ENCODE results near the gene DPF3.

DNA sequence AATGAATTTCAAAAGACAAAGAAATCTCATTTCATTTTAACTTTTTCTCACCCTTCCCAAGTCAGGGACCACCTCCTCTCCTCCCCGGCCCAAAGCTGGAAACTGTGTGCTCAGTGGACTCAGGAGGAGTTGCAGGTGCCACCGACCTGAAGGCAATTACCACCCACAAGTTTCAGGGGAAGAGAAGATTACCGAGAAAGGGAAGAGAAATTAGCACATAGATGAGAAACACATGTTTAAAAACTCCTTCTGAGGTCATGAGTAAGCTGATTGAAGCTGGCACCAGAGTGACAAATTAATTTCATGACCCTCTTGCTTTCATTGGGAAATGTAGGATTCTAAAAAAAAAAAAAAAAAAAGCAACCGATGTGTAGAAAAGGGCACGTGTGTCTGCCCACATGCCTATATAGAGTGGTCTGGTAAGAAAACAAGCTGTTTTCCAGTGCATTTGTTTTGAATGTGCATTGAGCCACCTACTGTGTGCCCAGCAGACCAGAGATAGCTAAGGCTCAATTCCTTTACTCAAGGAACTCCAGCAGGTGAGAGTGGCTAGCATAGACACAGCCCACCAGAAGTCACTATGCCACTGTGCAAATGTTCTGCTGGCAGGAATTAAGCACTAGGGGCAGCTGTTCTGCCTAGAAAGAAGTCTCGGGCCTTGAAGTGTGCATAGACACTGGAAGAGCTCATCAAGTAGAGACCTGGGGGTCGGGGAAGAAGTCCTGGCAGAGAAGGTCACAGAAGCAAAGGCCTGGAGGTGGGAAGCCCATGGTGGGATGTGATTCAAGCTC is 30.5 kb downstream of the DPF3 start:
- TF ChIP-seq, protein P1, sequence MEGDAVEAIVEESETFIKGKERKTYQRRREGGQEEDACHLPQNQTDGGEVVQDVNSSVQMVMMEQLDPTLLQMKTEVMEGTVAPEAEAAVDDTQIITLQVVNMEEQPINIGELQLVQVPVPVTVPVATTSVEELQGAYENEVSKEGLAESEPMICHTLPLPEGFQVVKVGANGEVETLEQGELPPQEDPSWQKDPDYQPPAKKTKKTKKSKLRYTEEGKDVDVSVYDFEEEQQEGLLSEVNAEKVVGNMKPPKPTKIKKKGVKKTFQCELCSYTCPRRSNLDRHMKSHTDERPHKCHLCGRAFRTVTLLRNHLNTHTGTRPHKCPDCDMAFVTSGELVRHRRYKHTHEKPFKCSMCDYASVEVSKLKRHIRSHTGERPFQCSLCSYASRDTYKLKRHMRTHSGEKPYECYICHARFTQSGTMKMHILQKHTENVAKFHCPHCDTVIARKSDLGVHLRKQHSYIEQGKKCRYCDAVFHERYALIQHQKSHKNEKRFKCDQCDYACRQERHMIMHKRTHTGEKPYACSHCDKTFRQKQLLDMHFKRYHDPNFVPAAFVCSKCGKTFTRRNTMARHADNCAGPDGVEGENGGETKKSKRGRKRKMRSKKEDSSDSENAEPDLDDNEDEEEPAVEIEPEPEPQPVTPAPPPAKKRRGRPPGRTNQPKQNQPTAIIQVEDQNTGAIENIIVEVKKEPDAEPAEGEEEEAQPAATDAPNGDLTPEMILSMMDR (IDR thresholded peaks at IDR 0.05): no peak
- TF ChIP-seq POLR2A (IDR thresholded peaks at IDR 0.05) (no peak), POLR2AphosphoS5 (IDR thresholded peaks at IDR 0.05) (no peak)

Measured in prostate gland (tissue), 2 donors.